ENCODE data around the gene CMC2.

DNA sequence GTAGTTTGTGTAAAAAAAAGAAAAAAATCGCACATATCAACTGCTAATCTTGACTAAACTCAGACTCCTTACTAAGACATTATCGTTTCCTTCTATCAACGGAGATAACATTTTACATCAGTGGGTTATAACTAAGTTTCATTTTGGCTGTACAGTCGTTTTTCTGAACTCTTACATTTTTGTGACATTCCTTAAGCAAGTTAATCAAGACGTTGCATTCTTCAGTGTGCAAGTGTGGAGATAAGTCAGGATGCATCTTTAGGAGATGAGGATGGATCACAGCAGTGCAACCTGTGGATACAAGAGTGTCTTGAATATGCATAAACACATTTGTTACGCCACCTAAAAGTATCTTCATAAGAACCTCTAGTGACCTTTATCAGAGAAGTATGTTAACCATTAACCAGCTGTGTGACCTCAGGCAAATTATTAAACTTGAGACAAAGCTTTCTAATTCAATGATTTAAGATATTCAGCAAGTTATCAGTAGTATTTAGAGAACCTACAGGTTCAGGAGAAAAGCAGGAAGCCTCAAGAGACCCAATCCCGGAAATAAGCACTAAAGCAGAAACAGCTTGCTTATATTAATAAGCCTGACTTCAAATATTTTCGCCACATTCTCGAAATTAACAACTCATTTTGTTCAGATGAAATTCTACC is 9.4 kb downstream of the CMC2 start:
- TF ChIP-seq, protein P1, sequence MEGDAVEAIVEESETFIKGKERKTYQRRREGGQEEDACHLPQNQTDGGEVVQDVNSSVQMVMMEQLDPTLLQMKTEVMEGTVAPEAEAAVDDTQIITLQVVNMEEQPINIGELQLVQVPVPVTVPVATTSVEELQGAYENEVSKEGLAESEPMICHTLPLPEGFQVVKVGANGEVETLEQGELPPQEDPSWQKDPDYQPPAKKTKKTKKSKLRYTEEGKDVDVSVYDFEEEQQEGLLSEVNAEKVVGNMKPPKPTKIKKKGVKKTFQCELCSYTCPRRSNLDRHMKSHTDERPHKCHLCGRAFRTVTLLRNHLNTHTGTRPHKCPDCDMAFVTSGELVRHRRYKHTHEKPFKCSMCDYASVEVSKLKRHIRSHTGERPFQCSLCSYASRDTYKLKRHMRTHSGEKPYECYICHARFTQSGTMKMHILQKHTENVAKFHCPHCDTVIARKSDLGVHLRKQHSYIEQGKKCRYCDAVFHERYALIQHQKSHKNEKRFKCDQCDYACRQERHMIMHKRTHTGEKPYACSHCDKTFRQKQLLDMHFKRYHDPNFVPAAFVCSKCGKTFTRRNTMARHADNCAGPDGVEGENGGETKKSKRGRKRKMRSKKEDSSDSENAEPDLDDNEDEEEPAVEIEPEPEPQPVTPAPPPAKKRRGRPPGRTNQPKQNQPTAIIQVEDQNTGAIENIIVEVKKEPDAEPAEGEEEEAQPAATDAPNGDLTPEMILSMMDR (IDR thresholded peaks at IDR 0.05) = no peak
- TF ChIP-seq POLR2A (IDR thresholded peaks at IDR 0.05; ENCODE audit: low read depth) (no peak), EP300 (IDR thresholded peaks at IDR 0.05) (no peak)

All from esophagus muscularis mucosa (tissue), 4 donors.